Activated CD8-positive, alpha-beta memory T cell treated with anti-CD3 and anti-CD28 coated beads for 36 hours (primary cell): Measurements from ENCODE around the gene TBCK. TPM values are rescaled to one million over a fixed set of nuclear protein-coding genes. Genes with fewer than 3 reads are reported as not detected.

Source experiments
- CTCF ChIA-PET: fragments of 350-600 bp; sonication (Branson Sonifier 250); formaldehyde crosslinking; loops from one replicate; lab custom pipeline; 2021; ENCODE audit warnings: antibody characterized with exemption; lab: Charles Lee
- POLR2A ChIA-PET: fragments of 350-600 bp; sonication (Branson Sonifier 250); formaldehyde crosslinking; loops from one replicate; lab custom pipeline; 2021; ENCODE audit warnings: antibody characterized with exemption; lab: Charles Lee
- total RNA-seq, 2 experiments: library from RNA; stranded (reverse); gene quantifications; one replicate each; pipeline ENCODE4 v1.2.3, GENCODE V29; 2021

Gene TBCK
- total RNA-seq, 2 experiments from 2014 or later: 21.2 to 22.2 TPM

GRCh38 chr4:106080376-106080775, 235.6 kb downstream of the TBCK start:
- ChIA-PET POLR2A (no interaction called here), CTCF (no interaction called here)

GRCh38 chr4:106079616-106080015, 236.4 kb downstream of the TBCK start:
- ChIA-PET POLR2A (no interaction called here), CTCF (no interaction called here)

- POLR2A ChIA-PET: no interaction called here
- CTCF ChIA-PET: no interaction called here
Measured at GRCh38 chr4:106065018-106065417, 251.0 kb downstream of the TBCK start.

- ChIA-PET POLR2A (no interaction called here), CTCF (no interaction called here)
Measured at GRCh38 chr4:106063009-106063408, 253.0 kb downstream of the TBCK start.

GRCh38 chr4:106062452-106062875, 253.5 kb downstream of the TBCK start:
- ChIA-PET POLR2A (no interaction called here), CTCF (no interaction called here)

- POLR2A ChIA-PET: no interaction called here
Measured at GRCh38 chr4:106058921-106059320, 257.1 kb downstream of the TBCK start.

GRCh38 chr4:106056914-106057313, 259.1 kb downstream of the TBCK start:
- ChIA-PET POLR2A (no interaction called here), CTCF (no interaction called here)

More at GRCh38 chr4:106058921-106059320, 257.1 kb downstream of the TBCK start:
- CTCF ChIA-PET: no interaction called here

GRCh38 chr4:106051514-106051913, 264.5 kb downstream of the TBCK start:
- ChIA-PET CTCF (no interaction called here), POLR2A (no interaction called here)

GRCh38 chr4:106049490-106049889, 266.5 kb downstream of the TBCK start:
- ChIA-PET CTCF (no interaction called here), POLR2A (no interaction called here)

- POLR2A ChIA-PET: no interaction called here
- CTCF ChIA-PET: no interaction called here
Measured at GRCh38 chr4:106048250-106048971, 267.6 kb downstream of the TBCK start.

- POLR2A ChIA-PET: no interaction called here
- CTCF ChIA-PET: no interaction called here
Measured at GRCh38 chr4:106046083-106046482, 269.9 kb downstream of the TBCK start.

- ChIA-PET POLR2A (no interaction called here), CTCF (no interaction called here)
Measured at GRCh38 chr4:106041294-106042002, 274.6 kb downstream of the TBCK start.

- CTCF ChIA-PET: interaction anchor here (0.6 kb wide), 1 partner anchor 563 kb away, joined by 3 read pairs; no protein-coding TSS in a partner anchor
- POLR2A ChIA-PET: no interaction called here
Measured at GRCh38 chr4:106039796-106040195, 276.2 kb downstream of the TBCK start.

- ChIA-PET CTCF (no interaction called here), POLR2A (no interaction called here)
Measured at GRCh38 chr4:106038908-106039307, 277.1 kb downstream of the TBCK start.

GRCh38 chr4:106038012-106038411, 278.0 kb downstream of the TBCK start:
- CTCF ChIA-PET: no interaction called here
- POLR2A ChIA-PET: no interaction called here

GRCh38 chr4:106036848-106037247, 279.2 kb downstream of the TBCK start:
- ChIA-PET POLR2A (no interaction called here), CTCF (no interaction called here)

- CTCF ChIA-PET: no interaction called here
- POLR2A ChIA-PET: no interaction called here
Measured at GRCh38 chr4:106036334-106036733, 279.7 kb downstream of the TBCK start.

GRCh38 chr4:106035204-106035603, 280.8 kb downstream of the TBCK start:
- ChIA-PET POLR2A (no interaction called here), CTCF (no interaction called here)

GRCh38 chr4:106034751-106035150, 281.3 kb downstream of the TBCK start:
- POLR2A ChIA-PET: no interaction called here
- CTCF ChIA-PET: no interaction called here

- CTCF ChIA-PET: no interaction called here
- POLR2A ChIA-PET: no interaction called here
Measured at GRCh38 chr4:106034220-106034619, 281.8 kb downstream of the TBCK start.

GRCh38 chr4:106033469-106033868, 282.5 kb downstream of the TBCK start:
- POLR2A ChIA-PET: no interaction called here
- CTCF ChIA-PET: no interaction called here
